H54 (cell line): Measurements from ENCODE around the gene FHL3.

Experiments used
- DNase-seq: peaks from one replicate; pipeline ENCODE4 v3.0.0; 2011; ENCODE audit warnings: low spot score, mixed read lengths; ENCODE audit not compliant: insufficient read length
- FAIRE-seq: peaks from 3 replicates; lab custom pipeline; 2011; peaks lifted over from hg19 to GRCh38; lab: Jason Lieb, UNC
- POLR2A ChIP-seq: IDR thresholded peaks from 2 replicates; pipeline ENCODE4 v1.6.1; 2011; ENCODE audit warnings: low read depth, mild to moderate bottlenecking, low read length

FHL3 gene

DNA sequence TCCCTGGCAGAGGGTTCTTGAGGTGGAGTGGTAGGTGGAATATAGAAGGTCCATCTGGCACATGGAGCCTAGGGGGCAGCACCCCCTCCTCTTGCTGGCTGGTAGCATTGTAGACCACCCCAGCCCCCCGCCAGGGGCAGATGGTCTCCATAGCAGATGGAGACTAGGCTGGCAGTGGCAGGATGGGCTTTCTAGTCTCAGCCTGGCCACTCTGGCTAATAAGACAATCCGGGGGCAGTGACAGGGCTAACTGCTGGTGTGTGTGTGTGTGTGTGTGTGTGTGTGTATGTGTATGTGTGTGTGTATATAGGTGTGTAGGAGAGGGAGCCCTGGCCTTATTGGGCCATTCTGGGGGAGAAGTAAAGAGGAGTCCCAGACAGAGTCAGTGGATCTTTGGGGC, 23.4 kb upstream of the FHL3 start:
- TF ChIP-seq POLR2A: no peak
- FAIRE-seq (no peak), DNase-seq (no peak)

DNA sequence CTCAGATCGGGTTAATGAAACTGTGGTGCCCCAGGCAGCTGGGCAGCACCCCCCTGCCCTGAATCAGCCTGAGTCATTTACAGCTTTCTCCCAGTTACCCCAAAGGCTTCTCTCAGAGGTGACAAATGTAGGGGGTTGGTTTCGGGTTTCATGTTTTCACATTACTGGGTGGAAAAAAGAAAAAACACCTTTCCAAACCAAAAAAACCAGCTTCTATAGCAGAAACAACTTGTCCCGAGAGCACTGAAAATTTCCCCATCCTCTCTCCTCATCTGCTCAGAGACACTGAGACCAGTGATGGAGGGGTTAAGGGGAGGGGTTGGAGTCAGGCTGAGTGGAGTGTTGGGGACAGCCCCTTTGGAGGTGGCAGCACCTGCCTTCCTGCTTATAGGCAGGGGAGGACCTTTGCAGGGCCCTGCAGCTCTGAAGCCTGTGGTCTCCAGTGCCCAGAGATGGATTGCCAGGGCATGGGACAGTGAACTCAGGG, 22.8 kb upstream of the FHL3 start:
- DNase-seq (no peak), FAIRE-seq (no peak)
- TF ChIP-seq POLR2A: no peak

DNA sequence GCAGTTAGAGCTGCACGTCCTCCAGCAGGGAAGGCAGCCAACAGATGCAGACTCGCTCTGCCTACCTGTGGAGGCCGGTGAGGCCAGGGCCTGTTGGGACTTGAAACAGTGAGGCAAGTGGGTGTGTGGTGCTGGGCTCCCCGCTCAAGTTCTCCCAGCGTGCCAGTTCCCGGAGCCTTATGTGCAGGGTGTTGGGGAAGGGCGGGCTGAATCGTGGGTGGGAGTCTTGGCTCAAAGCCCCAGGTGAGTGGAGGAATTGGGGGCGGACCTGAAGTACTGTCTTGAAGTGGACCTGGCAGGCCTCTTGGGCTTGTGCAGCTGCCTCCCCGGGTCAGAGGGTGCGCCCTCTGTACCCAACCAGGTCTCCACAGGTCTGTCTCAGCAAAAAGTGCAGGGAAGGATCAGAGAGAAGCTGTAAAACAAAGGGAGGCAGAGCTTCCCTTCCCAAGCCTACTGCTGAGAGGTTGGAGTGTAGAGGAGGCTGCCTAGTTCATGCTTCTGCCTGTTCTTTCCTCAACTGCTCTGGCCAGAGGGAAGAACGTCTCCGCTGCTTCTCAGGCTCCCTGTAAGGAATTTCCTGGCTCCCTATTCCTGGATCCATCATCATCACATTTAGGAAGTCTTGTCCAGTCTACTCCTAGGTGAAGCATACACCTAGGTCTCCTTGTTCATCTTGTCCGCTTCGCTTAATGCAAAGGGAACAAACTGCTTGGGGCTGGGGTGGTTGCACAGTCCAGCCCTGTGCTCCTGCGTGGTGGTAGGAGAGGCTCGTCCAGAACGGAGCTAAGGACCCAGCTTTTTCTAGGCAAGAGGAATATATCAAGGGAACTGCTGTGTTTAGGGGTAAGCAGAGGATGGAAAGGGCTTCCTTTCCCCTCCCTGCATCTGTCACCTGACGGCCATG, 22.1 kb upstream of the FHL3 start:
- FAIRE-seq: no peak
- TF ChIP-seq POLR2A: no peak
- no peak for DNase-seq

DNA sequence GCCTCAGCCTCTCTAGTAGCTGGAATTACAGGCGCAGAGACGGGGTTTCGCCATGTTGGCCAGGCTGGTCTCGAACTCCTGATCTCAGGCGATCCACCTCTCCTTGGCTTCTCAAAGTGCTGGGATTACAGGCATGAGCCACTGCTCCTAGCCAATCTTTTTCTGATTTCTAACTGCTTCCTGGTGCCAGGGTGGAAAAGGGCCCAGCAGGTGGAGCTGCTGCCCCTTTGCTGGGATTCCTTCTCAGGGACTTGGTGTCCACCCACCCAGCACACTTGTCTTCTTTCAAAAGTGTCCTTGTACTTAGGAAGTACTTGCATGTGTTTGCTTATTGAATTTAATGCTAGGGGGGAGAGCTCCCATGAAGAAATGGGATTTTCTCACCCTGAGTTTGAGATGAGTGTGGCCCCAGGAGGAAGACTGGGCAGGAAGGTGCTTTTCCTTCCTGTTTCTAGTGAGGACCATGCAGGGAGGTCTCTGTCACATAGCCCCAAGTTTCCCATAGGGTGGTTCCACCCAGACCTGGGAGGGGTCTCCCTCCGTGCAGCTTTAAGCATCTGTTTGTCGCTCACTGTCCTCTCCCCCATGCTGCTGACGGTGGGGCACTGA, 21.4 kb upstream of the FHL3 start:
- no peak for TF ChIP-seq POLR2A
- DNase-seq: peak; percentile 57
- no peak for FAIRE-seq

DNA sequence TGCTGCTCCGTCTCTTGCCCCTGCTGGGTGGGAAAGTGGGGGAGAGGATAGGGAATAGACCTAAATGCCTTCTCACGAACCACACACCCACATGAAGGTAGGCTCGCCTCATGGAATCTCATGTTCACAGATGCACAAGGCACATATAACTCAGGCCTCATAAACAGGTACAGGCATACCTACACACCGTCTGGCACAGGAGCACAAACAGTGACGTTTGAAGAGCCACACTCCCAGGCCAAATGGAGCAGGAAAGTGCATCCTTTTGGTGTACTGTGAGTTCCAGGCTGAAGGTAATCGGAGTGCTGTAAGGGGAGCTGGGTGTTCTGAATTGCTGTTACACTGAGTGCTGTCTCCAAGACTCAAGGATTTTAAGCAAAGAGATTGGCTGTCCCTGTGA, 20.4 kb upstream of the FHL3 start:
- no peak for TF ChIP-seq POLR2A

DNA sequence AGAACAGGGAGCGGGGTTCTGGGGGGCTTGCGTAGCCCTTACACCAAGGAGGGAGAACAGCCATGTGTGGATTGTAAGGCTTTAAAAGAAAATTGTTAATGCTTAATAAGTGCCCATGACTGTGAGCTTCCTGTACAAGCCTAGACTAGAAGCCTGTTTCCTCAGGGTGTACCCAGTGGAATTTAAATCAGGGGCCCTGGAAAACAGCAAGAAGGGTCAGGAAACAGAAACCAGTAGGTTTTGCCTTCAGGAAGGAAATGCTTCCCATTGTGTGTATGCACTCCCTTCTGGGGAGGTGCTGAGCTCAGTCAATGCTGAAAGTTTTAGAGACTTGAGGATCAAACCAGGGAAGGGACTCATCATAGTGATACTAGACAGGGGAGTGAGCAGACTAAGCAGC, 19.9 kb upstream of the FHL3 start:
- no peak for TF ChIP-seq POLR2A
- no peak for DNase-seq
- no peak for FAIRE-seq

More for the DNA sequence above, 20.4 kb upstream of the FHL3 start:
- DNase-seq (no peak), FAIRE-seq (no peak)

DNA sequence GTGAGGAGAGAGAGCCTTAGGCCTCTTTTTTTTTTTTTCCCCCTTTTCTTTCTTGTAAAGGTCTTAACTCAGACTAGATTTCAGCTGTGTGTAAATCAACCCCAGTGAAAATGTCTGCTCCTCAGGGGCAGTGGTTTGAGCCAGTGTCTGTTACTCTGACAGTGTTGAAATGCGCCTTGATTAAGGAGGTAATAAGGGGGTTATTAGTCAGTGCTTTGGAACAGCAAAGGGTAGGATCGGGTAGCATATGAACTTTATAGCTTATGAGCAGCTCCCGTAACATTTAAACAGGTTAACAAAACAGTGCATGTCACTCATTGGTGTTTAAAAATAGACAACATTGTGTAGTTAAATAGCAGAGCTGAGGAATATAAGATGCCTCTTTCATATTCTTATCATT, 17.5 kb upstream of the FHL3 start:
- no peak for TF ChIP-seq POLR2A
- no peak for FAIRE-seq
- no peak for DNase-seq

DNA sequence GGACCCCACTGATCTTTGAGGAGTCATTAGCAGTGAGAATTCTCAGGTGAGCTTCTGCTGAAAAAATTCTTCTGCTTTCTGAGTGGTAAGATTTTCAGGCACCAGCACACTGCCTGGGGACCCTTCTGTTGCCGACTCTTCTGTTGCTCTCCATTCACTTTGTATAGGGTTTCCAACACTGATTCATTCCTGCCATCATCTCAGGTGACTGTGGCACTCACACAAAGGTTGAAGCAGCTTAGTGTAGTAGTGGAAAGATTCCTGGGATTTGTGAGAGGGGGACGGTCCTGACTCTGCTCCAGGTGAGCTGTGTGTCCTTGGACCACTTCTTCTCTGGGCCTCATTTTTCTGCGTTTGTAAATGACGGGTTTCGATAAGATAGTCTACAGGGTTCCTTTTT, 16.7 kb upstream of the FHL3 start:
- FAIRE-seq (no peak), DNase-seq (no peak)
- TF ChIP-seq POLR2A: no peak

DNA sequence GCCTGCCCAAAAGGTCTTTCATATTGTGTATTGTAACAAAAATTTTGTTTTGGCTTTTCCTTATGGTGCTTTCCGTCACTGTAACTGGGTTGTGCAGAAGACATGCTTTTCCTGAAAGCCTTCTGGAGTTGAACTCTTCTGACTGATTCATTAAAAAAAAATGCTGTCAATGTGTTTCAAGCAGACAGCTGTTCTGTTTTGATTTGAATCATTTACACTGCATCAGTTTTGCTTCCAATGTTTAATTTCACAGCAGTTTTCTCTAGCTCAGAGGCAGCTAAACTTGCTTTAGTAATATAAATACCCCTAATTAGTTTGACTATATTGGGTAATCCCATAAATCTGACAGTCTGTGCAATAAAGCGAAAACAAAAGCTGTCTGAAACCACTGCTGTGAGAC, 15.1 kb upstream of the FHL3 start:
- no peak for TF ChIP-seq POLR2A
- FAIRE-seq (no peak), DNase-seq (no peak)

DNA sequence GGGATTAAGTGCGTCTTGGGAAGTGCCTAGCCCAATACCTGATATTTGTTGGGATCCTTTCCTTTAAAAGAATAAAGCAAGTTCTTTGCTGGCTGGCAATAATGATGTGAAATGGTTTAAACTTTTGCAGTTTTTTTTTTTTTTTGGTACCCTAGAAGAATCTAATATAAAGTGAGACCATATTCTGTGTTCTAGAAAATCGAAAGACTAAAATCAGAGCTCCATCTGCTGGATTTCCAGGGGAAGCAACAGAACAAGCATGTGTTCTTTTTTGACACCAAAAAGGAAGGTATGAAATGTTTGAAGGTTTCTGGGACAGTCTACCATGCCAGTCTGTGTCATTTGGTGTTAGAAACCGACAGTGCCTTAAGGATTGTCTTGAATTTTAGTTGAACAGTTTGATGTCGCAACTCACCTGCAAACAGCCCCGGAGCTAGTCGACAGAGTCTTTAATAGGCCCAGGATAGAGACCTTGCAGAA, 13.6 kb upstream of the FHL3 start:
- DNase-seq (no peak), FAIRE-seq (peak; percentile 48)
- no peak for TF ChIP-seq POLR2A

DNA sequence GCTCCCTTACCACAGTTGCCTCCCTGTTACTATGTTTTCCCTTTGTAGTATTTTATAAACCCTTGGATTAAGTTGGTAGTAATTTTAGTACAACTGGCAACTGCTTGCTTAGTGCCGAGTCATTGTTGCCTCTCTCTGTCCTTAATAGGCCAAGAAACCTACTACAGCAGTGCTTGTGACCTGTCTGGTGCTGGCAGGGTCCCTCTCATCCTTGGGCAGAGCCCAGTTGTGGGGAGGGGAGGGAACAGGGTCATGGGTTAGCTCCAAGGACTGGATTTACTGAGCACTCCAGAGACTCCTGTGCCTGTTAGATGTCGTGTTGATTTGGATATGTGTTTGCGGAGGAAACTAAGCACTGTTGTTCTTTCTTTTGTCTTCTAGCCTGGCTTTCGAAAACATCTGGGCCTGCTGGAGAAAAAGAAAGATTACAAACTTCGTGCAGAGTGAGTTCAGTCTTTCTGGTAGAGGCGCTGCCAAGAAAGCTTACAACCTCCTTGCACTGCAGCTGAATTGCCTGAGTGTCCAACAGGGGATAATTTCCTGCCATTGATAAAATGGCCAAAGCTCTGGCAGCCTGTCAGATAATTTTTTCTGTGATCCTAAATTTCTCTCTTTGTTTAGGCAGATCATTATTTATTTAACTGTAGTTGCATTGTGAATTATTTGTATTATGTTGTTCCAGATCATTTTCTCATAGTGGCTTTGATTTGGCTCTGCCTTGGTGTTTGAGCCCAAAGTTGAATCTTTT, 10.8 kb upstream of the FHL3 start:
- no peak for FAIRE-seq
- no peak for DNase-seq
- TF ChIP-seq POLR2A: no peak

DNA sequence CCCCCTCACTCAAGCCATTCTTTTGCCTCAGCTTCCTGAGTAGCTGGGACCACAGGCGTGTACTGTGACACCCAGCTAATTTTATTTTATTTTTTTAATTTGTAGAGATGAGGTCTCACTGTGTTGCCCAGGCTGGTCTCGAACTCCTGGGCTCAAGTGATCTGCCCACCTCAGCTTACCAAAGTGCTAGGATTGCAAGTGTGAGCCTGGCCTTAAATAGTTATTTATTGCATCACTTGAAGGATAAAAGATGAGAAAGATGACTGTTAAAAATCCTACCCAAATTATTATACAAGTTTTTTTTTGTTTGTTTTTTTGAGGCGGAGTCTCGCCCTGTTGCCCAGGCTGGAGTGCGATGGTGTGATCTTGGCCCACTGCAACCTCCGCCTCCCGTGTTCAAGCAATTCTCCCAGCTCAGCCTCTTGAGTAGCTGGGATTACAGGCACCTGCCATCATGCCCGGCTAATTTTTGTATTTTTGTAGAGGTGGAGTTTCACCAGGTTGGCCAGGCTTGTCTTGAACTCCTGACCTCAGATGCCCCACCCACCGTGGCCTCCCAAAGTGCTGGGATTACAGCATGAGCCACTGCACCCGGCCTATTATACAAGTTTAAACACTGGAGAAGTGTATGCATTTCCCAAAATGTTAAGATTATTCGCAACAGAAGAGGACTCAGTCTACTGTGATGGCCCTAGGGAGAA, 9.6 kb upstream of the FHL3 start:
- FAIRE-seq (no peak), DNase-seq (no peak)
- no peak for TF ChIP-seq POLR2A

DNA sequence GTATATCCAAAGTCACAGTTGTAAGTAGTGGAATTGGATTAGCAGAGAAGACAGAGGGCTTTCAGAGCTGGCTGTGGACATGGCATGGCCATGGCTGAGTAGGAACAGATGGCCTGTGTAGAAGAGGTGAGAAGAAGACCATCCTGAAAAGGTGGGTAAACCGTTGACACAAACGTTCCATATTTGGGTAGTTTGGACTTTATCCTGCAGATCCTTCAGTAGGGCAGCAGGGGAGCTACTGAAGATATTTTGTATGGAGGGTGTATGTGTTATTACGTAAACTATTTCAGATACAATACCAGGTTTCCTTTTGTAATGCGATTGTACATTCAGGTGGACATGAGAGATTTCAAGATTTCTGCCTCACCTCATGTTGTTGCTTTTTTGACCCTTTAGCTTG, 8.9 kb upstream of the FHL3 start:
- FAIRE-seq: no peak
- no peak for TF ChIP-seq POLR2A
- no peak for DNase-seq
